Bronchial epithelial cell (primary cell): ENCODE measurements around the gene DUS2. TPM values are rescaled to one million over a fixed set of nuclear protein-coding genes. Genes with fewer than 3 reads are reported as not detected.

Experiments
- DNase-seq: peaks from one replicate; pipeline ENCODE4 v3.0.0-alpha.2; 2010; ENCODE audit warnings: low read depth
- FAIRE-seq: peaks from 2 replicates; lab custom pipeline; 2011; peaks lifted over from hg19 to GRCh38; lab: Jason Lieb, UNC
- H3K27me3 ChIP-seq: 2 replicates; pipeline ENCODE4 v1.5.1; 2011; ENCODE audit warnings: low read length; ENCODE audit not compliant: control insufficient read depth, insufficient read depth
- H3K36me3 ChIP-seq: 2 replicates; pipeline ENCODE4 v1.5.1; 2011; ENCODE audit warnings: low read length; ENCODE audit not compliant: control insufficient read depth, insufficient read depth
- H3K4me3 ChIP-seq: 2 replicates; pipeline ENCODE4 v1.5.1; 2011; ENCODE audit warnings: mild to moderate bottlenecking, low read depth, low read length, control low read depth
- CTCF ChIP-seq: IDR thresholded peaks from 2 replicates; pipeline ENCODE4 v1.5.1; 2011; ENCODE audit warnings: mild to moderate bottlenecking, moderate library complexity, low read length, control low read depth, inconsistent platforms; ENCODE audit not compliant: insufficient read depth, severe bottlenecking
- total RNA-seq: library from RNA; depleted of rRNA; stranded (reverse); fragments of >200 nt; gene quantifications from 2 replicates; pipeline ENCODE4 v1.2.1, GENCODE V29; 2014

The DUS2 gene
- total RNA-seq, 1 donor from 2014 or later = 23.7 TPM

- Histone ChIP-seq H3K4me3 (no peak overlapping the region), H3K27me3 (no peaks in the 10 kb centered on the region), H3K36me3 (peaks cover 10% of the 10 kb centered on the region)
- DNase-seq (no peak), FAIRE-seq (no peak)
- no peak for TF ChIP-seq CTCF
These were observed 39.9 kb downstream of the DUS2 start for GRCh38 chr16:68062910-68063393.

GRCh38 chr16:68064791-68065365, 41.8 kb downstream of the DUS2 start:
- Histone ChIP-seq H3K36me3 (peaks cover 17% of the 10 kb centered on the region), H3K4me3 (no peak overlapping the region), H3K27me3 (no peaks in the 10 kb centered on the region)
- FAIRE-seq (no peak), DNase-seq (peak; percentile 71)
- TF ChIP-seq CTCF = peak; percentile 85

- Histone ChIP-seq H3K4me3 (no peak overlapping the region), H3K27me3 (no peaks in the 10 kb centered on the region), H3K36me3 (peaks cover 19% of the 10 kb centered on the region)
- TF ChIP-seq CTCF = no peak
- no peak for FAIRE-seq
- peak; percentile 18 for DNase-seq
These were observed 42.7 kb downstream of the DUS2 start for GRCh38 chr16:68065716-68066305.

- DNase-seq (no peak), FAIRE-seq (no peak)
- no peak for TF ChIP-seq CTCF
- peaks cover 18% of the 10 kb centered on the region for H3K36me3 ChIP-seq
- H3K4me3 ChIP-seq = no peak overlapping the region
- no peaks in the 10 kb centered on the region for H3K27me3 ChIP-seq
These were observed 43.7 kb downstream of the DUS2 start for GRCh38 chr16:68066763-68067162.

GRCh38 chr16:68068926-68069325, 45.8 kb downstream of the DUS2 start:
- TF ChIP-seq CTCF = no peak
- peaks cover 22% of the 10 kb centered on the region for H3K36me3 ChIP-seq
- no peak overlapping the region for H3K4me3 ChIP-seq
- DNase-seq (no peak), FAIRE-seq (no peak)
- no peaks in the 10 kb centered on the region for H3K27me3 ChIP-seq
